Subcutaneous abdominal adipose tissue (tissue), 5 donors: Measurements from ENCODE around the gene FGD3.
A peak's percentile ranks its signal among the peaks of the same experiment; 100 is the strongest.

Experiments used
- H3K27ac ChIP-seq: one replicate; pipeline ENCODE4 v1.7.0; 2013; ENCODE audit warnings: low read depth, mild to moderate bottlenecking, inconsistent platforms, low read length, moderate library complexity
- H3K27me3 ChIP-seq, 5 donors: one replicate each; pipeline ENCODE4 v1.7.0; 2013; ENCODE audit warnings: low read length in 5 of 5, inconsistent platforms in 1 of 5; ENCODE audit not compliant: control insufficient read depth in 5 of 5, insufficient read depth in 4 of 5
- H3K36me3 ChIP-seq, 5 donors: one replicate each; pipeline ENCODE4 v1.7.0; 2013; ENCODE audit warnings: low read length in 5 of 5; ENCODE audit not compliant: control insufficient read depth in 5 of 5, insufficient read depth in 5 of 5
- H3K4me1 ChIP-seq, 5 donors: one replicate each; pipeline ENCODE4 v1.7.0; 2013; ENCODE audit warnings: low read length in 5 of 5, mild to moderate bottlenecking in 3 of 5, moderate library complexity in 1 of 5; ENCODE audit not compliant: control insufficient read depth in 5 of 5, insufficient read depth in 5 of 5
- H3K4me3 ChIP-seq, 5 donors: one replicate each; pipeline ENCODE4 v1.7.0; 2013; ENCODE audit warnings: low read length in 5 of 5, low read depth in 1 of 5
- H3K9ac ChIP-seq, 5 donors: one replicate each; pipeline ENCODE4 v1.7.0; 2013; ENCODE audit warnings: low read length in 5 of 5, mild to moderate bottlenecking in 4 of 5, moderate library complexity in 3 of 5
- H3K9me3 ChIP-seq, 5 donors: one replicate each; pipeline ENCODE4 v1.7.0; 2013; ENCODE audit warnings: low read length in 5 of 5; ENCODE audit not compliant: control insufficient read depth in 5 of 5
- donor health status: healthy.
- donor health status: healthy.
- donor health status: healthy.
- donor health status: healthy.
- donor health status: healthy.

Gene FGD3

DNA sequence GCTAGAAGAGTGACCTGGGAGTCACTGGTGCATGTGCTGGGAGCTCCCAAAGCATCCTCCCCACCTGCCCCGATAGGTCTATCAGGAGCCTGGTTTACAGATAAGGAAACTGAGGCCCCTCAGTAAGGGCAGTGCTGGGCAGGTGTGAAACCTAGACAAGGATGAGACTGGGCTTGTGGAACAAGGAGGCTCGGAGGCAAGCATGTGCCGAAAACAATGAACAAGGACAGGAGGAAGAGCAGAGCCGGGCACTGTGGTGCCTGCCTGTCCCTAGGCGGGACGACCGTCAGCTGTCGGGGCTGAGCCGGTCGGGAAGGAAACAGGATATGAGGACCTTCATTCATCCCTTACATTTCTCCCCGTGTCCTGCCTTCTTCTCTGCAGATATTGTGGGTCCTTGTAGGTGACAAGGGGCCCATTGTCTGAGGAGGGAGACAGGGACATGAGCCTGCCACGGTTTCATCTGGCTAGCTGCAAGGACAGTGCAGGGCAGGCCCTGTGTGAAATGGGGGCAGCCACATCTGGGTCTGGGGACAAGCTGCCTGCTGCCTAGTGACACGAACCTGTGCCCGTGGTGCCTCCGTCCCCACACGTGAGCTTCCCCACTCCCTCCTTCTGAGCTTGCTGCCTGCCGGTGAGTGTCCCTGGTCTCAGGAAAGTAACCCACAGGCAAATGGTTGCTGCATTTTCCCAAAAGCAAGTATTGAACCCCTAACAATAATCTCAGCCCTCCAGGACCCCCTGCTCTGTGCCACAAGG, 18.6 kb downstream of the FGD3 start:
- Histone ChIP-seq H3K9ac (peak overlapping the region in 1 of 5 donors; percentile 58), H3K36me3 (no peaks in the 10 kb centered on the region), H3K9me3 (peaks cover 0 to 12% (median 9%) of the 10 kb centered on the region in 5 donors), H3K27me3 (no peaks in the 10 kb centered on the region), H3K27ac (no peak overlapping the region), H3K4me1 (peaks cover 0 to 26% (median 4%) of the 10 kb centered on the region in 5 donors), H3K4me3 (peak overlapping the region in 4 of 5 donors; percentile 41 to 61 (median 52))

DNA sequence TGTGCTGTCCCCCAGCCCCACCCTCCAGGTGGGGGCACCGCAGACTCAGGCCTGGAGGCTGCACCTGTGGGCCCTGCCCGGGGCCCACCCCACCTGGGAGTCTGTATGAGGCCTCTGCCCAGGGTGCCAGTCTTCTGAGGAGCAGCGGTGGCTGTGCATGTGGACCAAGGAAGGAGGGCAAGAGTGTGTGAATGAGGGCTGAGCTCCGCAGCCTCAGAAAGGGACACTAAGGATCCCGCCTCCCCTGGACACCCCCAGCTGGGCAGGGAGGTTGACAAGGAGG, 19.1 kb downstream of the FGD3 start:
- no peaks in the 10 kb centered on the region for H3K27me3 ChIP-seq
- H3K36me3 ChIP-seq, result no peaks in the 10 kb centered on the region
- no peak overlapping the region for H3K9ac ChIP-seq
- H3K4me3 ChIP-seq, result peak overlapping the region in 1 of 5 donors; percentile 55
- peaks cover 0 to 8% (median 6%) of the 10 kb centered on the region in 5 donors for H3K9me3 ChIP-seq
- no peak overlapping the region for H3K27ac ChIP-seq
- H3K4me1 ChIP-seq, result peaks cover 0 to 26% (median 4%) of the 10 kb centered on the region in 5 donors

DNA sequence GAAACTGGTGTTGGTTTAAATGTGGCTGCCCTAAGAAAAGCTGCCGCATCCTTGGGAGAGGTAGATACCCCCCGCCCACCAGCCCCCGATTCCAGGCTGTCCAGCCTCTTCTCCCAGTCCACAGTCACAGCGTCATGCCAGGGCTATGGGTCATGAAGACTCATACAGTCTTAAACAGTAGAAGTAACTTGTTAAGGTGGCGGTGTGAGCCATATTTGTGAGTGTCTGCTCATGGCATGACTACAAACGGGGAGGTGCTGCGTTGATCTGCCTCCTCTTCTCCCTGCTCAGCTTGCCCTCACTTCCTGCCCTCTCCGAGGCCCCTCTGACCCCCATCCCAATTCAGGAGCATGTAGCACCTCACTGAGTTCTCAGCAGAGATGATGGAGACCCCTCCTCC, 20.8 kb downstream of the FGD3 start:
- Histone ChIP-seq H3K4me1 (peaks cover 0 to 26% (median 4%) of the 10 kb centered on the region in 5 donors), H3K36me3 (no peaks in the 10 kb centered on the region), H3K9ac (no peak overlapping the region), H3K9me3 (no peaks in the 10 kb centered on the region), H3K27ac (no peak overlapping the region), H3K4me3 (no peak overlapping the region), H3K27me3 (no peaks in the 10 kb centered on the region)

DNA sequence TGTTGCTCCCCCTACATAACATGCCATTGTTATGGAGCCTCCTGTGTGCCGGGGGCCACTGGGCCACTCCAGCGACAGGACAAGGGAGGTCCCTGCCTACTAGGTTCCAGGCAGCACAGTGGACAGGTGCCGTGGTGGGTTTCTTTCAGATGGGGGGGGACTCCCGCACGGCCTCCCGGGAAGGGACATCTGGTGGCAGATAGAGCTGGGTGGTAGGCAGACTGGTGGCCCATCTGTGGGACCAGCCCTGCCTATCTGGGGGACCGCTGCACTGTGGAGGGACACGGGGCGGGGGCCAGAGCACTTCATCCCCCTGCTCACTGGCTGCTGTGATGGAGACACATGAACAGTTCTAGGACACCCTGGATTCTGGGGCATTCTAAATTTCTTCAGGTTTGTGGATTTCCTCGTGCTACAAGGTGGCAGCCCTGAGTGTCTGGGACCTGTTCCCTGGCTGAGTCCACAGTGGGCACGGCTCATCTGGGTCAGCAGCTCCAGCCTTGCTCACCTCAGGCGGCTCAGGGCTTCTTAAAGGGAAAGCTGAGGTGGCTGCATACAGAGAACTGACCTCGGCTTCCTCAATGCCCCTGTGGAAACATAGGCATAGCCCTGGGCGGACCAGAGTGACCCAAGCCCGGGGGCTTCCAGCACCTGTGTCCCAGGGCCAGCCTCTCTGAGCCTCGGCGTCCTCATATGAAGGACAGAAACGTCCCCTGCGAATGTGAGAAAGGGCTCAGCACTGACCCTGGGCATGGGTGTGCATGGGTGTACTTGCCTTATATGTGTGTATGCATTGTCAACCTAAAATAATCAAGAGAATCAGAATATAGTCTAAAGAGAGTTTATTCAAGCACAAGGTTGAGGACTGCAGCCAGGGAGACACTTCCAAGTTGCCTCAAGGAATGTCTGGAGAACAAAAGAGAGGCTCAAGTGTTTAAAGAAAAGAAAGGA, 22.5 kb downstream of the FGD3 start:
- no peaks in the 10 kb centered on the region for H3K36me3 ChIP-seq
- H3K9me3 ChIP-seq, result no peaks in the 10 kb centered on the region
- peaks cover 0 to 21% (median 4%) of the 10 kb centered on the region in 5 donors for H3K4me1 ChIP-seq
- no peak overlapping the region for H3K9ac ChIP-seq
- H3K27me3 ChIP-seq, result no peaks in the 10 kb centered on the region
- H3K4me3 ChIP-seq, result no peak overlapping the region
- H3K27ac ChIP-seq, result no peak overlapping the region

DNA sequence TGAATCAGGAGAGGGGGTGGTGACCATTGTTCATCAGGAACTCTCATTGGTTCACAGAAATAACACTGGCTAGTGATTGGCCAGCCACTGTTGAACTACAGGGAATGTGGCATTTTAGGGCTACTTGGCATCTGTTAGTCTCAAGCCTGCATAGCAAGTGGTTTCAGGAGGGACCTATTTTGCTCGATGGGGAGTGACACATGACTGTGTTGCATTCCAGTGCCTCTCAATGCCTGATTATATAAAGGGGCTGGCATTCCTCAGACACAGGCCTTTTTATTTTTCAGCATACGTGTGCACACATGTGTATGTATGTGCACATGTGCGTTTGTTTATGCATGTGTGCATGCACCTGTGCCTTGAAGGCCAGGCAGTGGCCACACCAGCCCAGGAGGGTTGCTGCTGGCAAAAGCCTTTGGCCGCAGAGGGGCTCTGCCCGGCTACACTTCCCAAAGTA, 23.2 kb downstream of the FGD3 start:
- Histone ChIP-seq H3K9me3 (no peaks in the 10 kb centered on the region), H3K9ac (no peak overlapping the region), H3K27ac (no peak overlapping the region), H3K27me3 (no peaks in the 10 kb centered on the region), H3K4me1 (peaks cover 0 to 20% (median 4%) of the 10 kb centered on the region in 5 donors), H3K36me3 (no peaks in the 10 kb centered on the region), H3K4me3 (no peak overlapping the region)

DNA sequence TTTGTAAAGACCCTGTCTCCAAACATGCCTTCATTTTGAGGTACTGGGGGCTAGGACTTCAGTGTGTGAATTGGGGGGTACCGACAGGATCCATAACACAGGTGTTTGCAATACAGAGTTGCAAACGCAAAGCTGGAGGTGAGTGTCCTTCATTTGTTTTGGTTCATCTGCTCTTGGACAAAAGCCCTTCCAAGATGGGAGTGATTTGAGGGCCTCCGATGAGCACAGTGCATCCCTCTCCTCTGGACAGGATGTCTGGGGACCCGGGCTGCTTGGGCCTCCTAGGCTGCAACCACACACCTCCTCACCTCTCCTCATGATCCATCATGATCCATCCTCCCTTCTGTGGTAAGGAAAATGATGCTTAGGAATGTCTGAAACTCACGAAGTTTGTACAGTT, 23.8 kb downstream of the FGD3 start:
- Histone ChIP-seq H3K9ac (no peak overlapping the region), H3K9me3 (no peaks in the 10 kb centered on the region), H3K27me3 (no peaks in the 10 kb centered on the region), H3K36me3 (peaks cover 0 to 4% (median 0%) of the 10 kb centered on the region in 5 donors), H3K4me3 (no peak overlapping the region), H3K27ac (no peak overlapping the region), H3K4me1 (peaks cover 0 to 13% (median 3%) of the 10 kb centered on the region in 5 donors)

DNA sequence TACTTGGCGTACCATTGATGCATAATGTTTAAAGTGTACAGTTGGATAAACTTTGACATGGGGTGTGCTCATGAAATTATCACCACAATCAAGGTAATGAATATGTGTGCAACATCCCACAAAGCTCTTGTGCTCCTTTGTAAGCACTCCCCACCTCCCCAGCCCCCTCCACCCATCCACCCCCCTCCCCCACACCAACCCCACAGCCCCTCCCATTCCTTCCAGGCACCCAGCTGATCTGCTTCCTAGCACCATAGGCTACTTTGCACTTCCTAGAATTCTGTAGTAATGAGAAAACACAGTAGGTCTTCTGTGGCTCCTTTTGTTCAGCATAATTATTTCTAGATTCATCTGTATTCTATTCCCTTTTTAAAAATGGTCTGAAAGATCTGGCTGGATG, 24.5 kb downstream of the FGD3 start:
- H3K9ac ChIP-seq, result no peak overlapping the region
- no peak overlapping the region for H3K27ac ChIP-seq

DNA sequence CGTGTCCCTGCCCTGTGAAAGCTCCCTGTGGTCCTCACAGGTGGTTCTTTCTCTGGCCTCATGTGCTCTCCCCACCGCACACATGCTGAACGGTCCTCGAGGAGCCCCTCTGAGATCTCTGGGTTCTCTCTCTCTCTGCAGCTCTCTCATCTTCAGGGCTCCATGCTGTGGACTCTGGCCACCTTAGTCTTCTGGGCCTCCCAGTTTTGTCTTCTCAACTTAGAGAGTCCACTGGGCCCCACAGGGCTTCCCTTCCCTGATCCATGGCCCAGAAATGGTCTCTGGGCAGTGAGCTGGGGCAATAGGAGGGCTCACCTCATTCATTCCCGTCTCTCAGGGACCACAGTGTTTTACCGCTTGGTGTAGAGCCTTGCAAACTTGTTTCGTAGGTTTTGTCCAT, 26.4 kb downstream of the FGD3 start:
- Histone ChIP-seq H3K9ac (no peak overlapping the region), H3K27me3 (no peaks in the 10 kb centered on the region), H3K4me1 (peaks cover 0 to 5% (median 0%) of the 10 kb centered on the region in 5 donors), H3K36me3 (peaks cover 0 to 18% (median 0%) of the 10 kb centered on the region in 5 donors), H3K9me3 (no peaks in the 10 kb centered on the region), H3K27ac (no peak overlapping the region), H3K4me3 (no peak overlapping the region)

More for the DNA sequence above, 24.5 kb downstream of the FGD3 start:
- Histone ChIP-seq H3K36me3 (peaks cover 0 to 10% (median 0%) of the 10 kb centered on the region in 5 donors), H3K27me3 (no peaks in the 10 kb centered on the region), H3K9me3 (no peaks in the 10 kb centered on the region), H3K4me1 (peaks cover 0 to 8% (median 0%) of the 10 kb centered on the region in 5 donors), H3K4me3 (no peak overlapping the region)

DNA sequence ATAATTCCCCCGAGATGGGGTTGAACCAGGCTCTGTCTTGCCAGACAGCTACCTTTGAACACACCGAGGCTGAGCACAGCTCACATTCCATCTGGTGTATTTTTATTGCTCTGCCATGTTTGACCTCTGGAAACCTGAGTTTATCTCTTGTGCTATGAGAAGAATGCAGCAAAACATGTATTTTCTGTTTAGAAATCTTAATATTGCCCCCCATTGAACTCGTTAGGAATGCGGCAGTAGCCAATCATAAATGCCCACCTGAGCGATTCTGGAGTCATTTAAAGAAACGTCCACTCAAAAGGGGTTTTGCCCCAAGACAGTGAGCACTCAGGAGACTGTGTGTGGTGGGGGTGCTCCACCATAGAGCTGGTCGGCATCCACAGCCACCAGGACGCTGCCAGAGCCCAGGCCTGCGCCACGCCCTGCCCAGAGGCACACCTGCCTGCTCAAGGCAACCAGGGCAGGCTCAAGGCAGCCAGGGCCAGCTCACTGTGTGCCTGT, 26.9 kb downstream of the FGD3 start:
- peaks cover 0 to 18% (median 0%) of the 10 kb centered on the region in 5 donors for H3K36me3 ChIP-seq
- no peaks in the 10 kb centered on the region for H3K9me3 ChIP-seq
- H3K4me1 ChIP-seq, result peaks cover 0 to 5% (median 0%) of the 10 kb centered on the region in 5 donors
- no peak overlapping the region for H3K27ac ChIP-seq
- peak overlapping the region in 1 of 5 donors; percentile 24 for H3K9ac ChIP-seq
- H3K4me3 ChIP-seq, result no peak overlapping the region
- H3K27me3 ChIP-seq, result no peaks in the 10 kb centered on the region
